Brain microvascular endothelial cell (primary cell): Measurements from ENCODE around the gene SMAD3.

Experiments
- DNase-seq: peaks from one replicate; pipeline ENCODE4 v3.0.0-alpha.2; 2020
- H3K27ac ChIP-seq: fragments of 250-450 bp; sonication (Bioruptor Pico); 2 replicates; pipeline ENCODE4 v1.5.1; 2020; ENCODE audit warnings: mild to moderate bottlenecking, moderate library complexity
- H3K27me3 ChIP-seq: fragments of 250-450 bp; sonication (Bioruptor Pico); replicated peaks from 2 replicates; pipeline ENCODE4 v1.5.1; 2020; ENCODE audit warnings: mild to moderate bottlenecking
- H3K36me3 ChIP-seq: fragments of 250-450 bp; sonication (Bioruptor Pico); replicated peaks from 2 replicates; pipeline ENCODE4 v1.5.1; 2020; ENCODE audit warnings: mild to moderate bottlenecking
- H3K4me3 ChIP-seq: 2 replicates; pipeline ENCODE4 v1.5.1; 2011; ENCODE audit warnings: low read depth, mild to moderate bottlenecking, control low read depth, low read length, moderate library complexity
- in situ Hi-C: cut with HindIII; loops from 2 replicates; pipeline ENCODE4 v1.10.0; 2017; ENCODE audit warnings: low sequenced_read_pairs, low pct_ligation_motif_present
- TF ChIP-seq, protein P1 (sequence below): IDR thresholded peaks from 2 replicates; pipeline ENCODE4 v1.5.1; 2011; ENCODE audit warnings: low read depth, mild to moderate bottlenecking, moderate library complexity, low read length, control low read depth, inconsistent platforms; ENCODE audit errors: missing control alignments

SMAD3 gene

DNA sequence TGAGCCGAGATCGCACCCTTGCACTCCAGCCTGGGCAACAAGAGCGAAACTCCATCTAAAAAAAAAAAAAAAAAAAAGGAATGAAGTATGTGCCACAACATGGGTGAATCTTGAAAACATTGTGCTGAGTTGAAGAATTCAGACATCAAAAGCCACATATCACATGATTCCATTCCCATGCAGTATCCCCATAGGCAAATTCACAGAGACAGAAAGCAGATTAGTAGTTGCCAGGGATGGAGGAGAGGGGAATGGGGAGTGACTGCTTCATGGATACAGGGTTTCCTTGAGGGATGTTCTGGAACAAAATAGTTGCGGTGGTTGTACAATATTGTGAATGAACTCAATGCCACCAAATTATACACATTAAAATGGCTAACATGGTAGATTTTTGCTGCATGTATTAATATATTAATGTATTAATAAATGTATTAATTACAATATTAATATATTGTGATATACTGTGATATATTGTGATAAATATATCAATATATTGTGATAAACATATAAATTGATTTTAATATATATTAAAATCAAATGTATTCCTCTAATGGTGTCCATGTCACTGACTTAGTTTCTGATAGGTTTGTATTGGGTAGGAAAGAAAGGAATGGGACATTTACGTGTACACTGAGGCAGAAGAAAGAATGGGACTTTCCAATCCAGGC, 34.9 kb downstream of the SMAD3 start:
- in situ Hi-C loops = no loop called here
- TF ChIP-seq, protein P1, sequence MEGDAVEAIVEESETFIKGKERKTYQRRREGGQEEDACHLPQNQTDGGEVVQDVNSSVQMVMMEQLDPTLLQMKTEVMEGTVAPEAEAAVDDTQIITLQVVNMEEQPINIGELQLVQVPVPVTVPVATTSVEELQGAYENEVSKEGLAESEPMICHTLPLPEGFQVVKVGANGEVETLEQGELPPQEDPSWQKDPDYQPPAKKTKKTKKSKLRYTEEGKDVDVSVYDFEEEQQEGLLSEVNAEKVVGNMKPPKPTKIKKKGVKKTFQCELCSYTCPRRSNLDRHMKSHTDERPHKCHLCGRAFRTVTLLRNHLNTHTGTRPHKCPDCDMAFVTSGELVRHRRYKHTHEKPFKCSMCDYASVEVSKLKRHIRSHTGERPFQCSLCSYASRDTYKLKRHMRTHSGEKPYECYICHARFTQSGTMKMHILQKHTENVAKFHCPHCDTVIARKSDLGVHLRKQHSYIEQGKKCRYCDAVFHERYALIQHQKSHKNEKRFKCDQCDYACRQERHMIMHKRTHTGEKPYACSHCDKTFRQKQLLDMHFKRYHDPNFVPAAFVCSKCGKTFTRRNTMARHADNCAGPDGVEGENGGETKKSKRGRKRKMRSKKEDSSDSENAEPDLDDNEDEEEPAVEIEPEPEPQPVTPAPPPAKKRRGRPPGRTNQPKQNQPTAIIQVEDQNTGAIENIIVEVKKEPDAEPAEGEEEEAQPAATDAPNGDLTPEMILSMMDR = no peak
- no peak for DNase-seq
- Histone ChIP-seq H3K27ac (peak overlapping the region; percentile 99), H3K36me3 (peaks cover 72% of the 10 kb centered on the region), H3K27me3 (no peaks in the 10 kb centered on the region), H3K4me3 (no peak overlapping the region)

DNA sequence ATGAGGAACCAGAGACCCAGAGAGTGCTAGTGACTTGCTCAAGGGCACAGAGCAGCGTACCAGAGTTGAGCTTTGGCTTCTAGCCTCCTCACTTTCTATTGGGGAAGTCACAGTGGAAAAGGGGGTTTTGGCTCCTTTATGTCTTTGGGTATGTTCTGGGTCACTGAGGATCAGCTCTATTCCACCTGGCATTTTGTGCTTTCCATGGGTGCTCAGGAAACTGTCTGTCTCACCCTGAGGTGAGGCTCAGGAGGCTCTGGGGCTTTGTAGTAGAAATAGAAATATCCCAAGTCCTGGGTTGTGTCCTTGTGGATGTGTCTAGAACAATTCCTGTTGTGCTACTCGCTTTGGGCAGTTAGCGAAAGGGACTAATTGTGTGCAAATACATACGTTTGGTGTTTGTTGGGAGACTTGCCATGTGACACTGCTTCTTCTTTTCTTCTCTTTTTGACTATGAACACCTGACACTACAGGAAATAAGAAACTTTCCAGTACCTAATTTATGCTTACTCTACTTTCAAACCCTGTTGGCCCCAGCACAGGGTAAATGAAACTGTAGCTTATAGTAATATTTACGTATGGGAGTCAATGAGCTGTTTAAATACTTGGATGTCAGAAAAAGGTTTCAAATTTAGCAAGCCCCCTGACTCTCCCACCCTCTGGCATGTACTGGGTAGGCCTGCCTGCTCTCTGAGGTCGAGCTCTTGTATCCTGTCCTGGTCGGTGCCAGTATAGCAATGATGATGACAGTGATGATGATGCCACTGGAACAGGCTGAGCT, 35.6 kb downstream of the SMAD3 start:
- DNase-seq = no peak
- no peaks in the 10 kb centered on the region for H3K27me3 ChIP-seq
- in situ Hi-C loops = no loop called here
- TF ChIP-seq, protein P1 = no peak
- no peak overlapping the region for H3K4me3 ChIP-seq
- peaks cover 66% of the 10 kb centered on the region for H3K36me3 ChIP-seq
- H3K27ac ChIP-seq = peak overlapping the region; percentile 99

DNA sequence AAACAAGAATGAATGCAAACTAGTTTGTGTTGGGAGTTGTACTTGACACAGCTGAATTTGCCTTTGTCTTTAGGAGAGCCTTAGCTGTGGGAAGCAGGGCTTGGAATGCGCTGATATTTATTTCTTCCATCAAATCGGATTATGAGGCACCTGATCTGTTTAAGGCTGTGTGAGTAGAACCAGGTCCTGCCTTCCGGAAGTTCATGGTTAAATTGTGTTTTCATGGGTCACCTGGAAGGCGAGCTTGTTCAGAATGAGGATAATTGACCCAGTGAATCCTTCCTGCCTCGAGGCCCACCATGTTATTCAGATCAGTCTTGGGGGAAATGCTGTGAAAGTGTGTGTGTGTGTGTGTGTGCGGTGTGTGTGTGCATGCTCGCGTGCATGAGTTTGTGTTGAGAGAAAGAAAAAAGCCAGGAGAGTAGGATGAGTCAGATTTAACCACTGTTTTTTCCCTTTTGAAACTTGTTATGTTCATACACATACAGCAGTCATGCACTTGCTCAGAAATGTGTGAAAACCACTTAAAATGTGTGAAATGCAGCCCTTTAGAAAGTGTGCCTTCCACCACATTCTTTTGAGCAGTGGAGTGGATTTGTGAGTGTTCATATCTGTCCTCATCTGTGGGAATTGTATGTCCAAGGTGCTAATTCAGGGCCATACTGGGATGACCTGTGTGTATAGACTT, 36.7 kb downstream of the SMAD3 start:
- peak overlapping the region; percentile 99 for H3K27ac ChIP-seq
- TF ChIP-seq, protein P1 = no peak
- peak; percentile 61 for DNase-seq
- in situ Hi-C loops = no loop called here
- no peak overlapping the region for H3K4me3 ChIP-seq
- peaks cover 65% of the 10 kb centered on the region for H3K36me3 ChIP-seq
- H3K27me3 ChIP-seq = no peaks in the 10 kb centered on the region

DNA sequence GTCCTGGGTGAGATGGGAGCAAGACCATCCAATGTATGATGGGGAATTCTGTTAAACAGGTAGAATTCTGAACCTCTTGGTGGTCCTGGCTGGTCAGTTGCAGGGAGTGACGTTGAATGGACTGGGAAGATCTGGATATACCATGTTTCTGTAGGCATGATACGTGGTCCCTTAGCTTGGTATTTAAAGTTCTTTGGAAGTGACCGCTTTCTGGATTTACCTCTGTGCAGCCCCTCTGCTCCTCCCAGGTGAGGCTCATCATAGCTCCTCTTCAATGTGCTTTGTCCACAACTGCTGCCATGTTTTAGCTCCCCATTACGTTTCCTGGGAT, 37.2 kb downstream of the SMAD3 start:
- Histone ChIP-seq H3K27ac (peak overlapping the region; percentile 99), H3K36me3 (peaks cover 60% of the 10 kb centered on the region), H3K27me3 (no peaks in the 10 kb centered on the region), H3K4me3 (no peak overlapping the region)
- TF ChIP-seq, protein P1 = no peak
- DNase-seq = no peak
- in situ Hi-C loops = no loop called here

DNA sequence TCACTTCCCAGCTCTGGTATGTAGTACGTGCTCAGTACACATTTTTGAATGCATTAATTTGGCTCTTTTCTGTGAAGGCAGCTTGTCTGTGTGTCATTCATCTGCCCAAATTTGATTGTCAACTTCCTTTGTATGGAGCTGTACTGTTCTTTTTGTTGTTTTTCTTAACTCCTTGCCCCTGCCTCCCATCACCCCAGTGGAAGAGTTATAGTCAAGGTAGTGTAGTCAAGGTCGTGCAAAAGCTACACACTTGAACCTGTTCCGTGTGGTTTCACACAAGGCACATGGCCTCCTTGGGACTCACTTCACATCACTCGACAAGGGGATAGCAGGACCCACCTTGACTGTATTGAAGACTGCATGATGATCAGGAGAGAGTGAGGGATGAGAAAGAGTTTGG, 37.6 kb downstream of the SMAD3 start:
- no peak for DNase-seq
- in situ Hi-C loops = no loop called here
- Histone ChIP-seq H3K27me3 (no peaks in the 10 kb centered on the region), H3K27ac (peak overlapping the region; percentile 99), H3K36me3 (peaks cover 57% of the 10 kb centered on the region), H3K4me3 (no peak overlapping the region)
- TF ChIP-seq, protein P1 = no peak
